ENCODE data around the gene ARHGAP26. TPM values are rescaled to one million over a fixed set of nuclear protein-coding genes. Genes with fewer than 3 reads are reported as not detected.

ARHGAP26 gene
- total and polyA plus RNA-seq, 4 experiments from 2014 or later, result 2.0 to 22.7 (median 17.3) TPM

- no peaks in the 10 kb centered on the region for H3K27me3 ChIP-seq (ENCODE audit: insufficient read depth, low read length)
- Mint-ChIP-seq H3K4me1 (peaks cover 35 to 65% (median 50%) of the 10 kb centered on the region in 4 donors), H3K36me3 (peaks cover 5 to 19% of the 10 kb centered on the region in 2 donors), H3K9me3 (peaks cover 0 to 1% (median 0%) of the 10 kb centered on the region in 8 donors), H3K4me3 (peak overlapping the region; percentile 3 to 66 (median 48)), H3K27ac (peak overlapping the region; percentile 49 to 100 (median 98)), H3K27me3 (peaks cover 0 to 1% of the 10 kb centered on the region in 2 donors)
- H3K4me1 ChIP-seq (ENCODE audit: insufficient read depth, low read length), result peaks cover 62% of the 10 kb centered on the region
- no peaks in the 10 kb centered on the region for H3K9me3 ChIP-seq (ENCODE audit: control insufficient read depth in 1 of 2, low read length in 2 of 2)
- H3K36me3 ChIP-seq (ENCODE audit: insufficient read depth, low read length), result no peaks in the 10 kb centered on the region
- CTCF ChIA-PET (ENCODE audit: partially characterized antibody), result no interaction called here
- peak in 2 of 5 donors; percentile 9 to 18 for DNase-seq
- POLR2A ChIA-PET (ENCODE audit: partially characterized antibody), result interaction anchor here (0.8 to 4.8 kb wide), 7 partner anchors 10 to 242 kb away, joined by 3 to 43 read pairs (median 5); partner anchors contain the start of gene NR3C1
- intact Hi-C loops (cut with micrococcal nuclease), result loop anchor here (5.0 to 10.0 kb wide), 3 partner anchors 38 to 604 kb away; no protein-coding TSS in a partner anchor
- H3K27ac ChIP-seq (ENCODE audit: low read depth, low read length), result peak overlapping the region; percentile 4
- no peak overlapping the region for H3K4me3 ChIP-seq (ENCODE audit: low read length in 2 of 2)
Observed at GRCh38 chr5:143220748-143221251, 450.6 kb downstream of the ARHGAP26 start.

GRCh38 chr5:143222287-143223231, 452.4 kb downstream of the ARHGAP26 start:
- peak; percentile 81 to 95 (median 85) for DNase-seq
- Mint-ChIP-seq H3K4me1 (peaks cover 34 to 65% (median 50%) of the 10 kb centered on the region in 4 donors), H3K4me3 (peak overlapping the region; percentile 41 to 85 (median 74)), H3K27ac (peak overlapping the region; percentile 95 to 100 (median 98)), H3K9me3 (peaks cover 0 to 1% (median 0%) of the 10 kb centered on the region in 8 donors), H3K36me3 (peaks cover 5 to 13% of the 10 kb centered on the region in 2 donors), H3K27me3 (peaks cover 0 to 1% of the 10 kb centered on the region in 2 donors)
- Histone ChIP-seq H3K4me1 (ENCODE audit: insufficient read depth, low read length) (peaks cover 56% of the 10 kb centered on the region), H3K27ac (ENCODE audit: low read depth, low read length) (peak overlapping the region; percentile 91), H3K9me3 (ENCODE audit: control insufficient read depth in 1 of 2, low read length in 2 of 2) (no peaks in the 10 kb centered on the region), H3K27me3 (ENCODE audit: insufficient read depth, low read length) (no peaks in the 10 kb centered on the region), H3K36me3 (ENCODE audit: insufficient read depth, low read length) (no peaks in the 10 kb centered on the region), H3K4me3 (ENCODE audit: low read length in 2 of 2) (peak overlapping the region in 1 of 2 donors; percentile 42)
- CTCF ChIA-PET (ENCODE audit: partially characterized antibody), result interaction anchor here (1.4 to 1.5 kb wide), 2 partner anchors 9 to 16 kb away, joined by 3 read pairs; no protein-coding TSS in a partner anchor
- POLR2A ChIA-PET (ENCODE audit: partially characterized antibody), result interaction anchor here (1.0 to 4.8 kb wide), 10 partner anchors 8 to 966 kb away, joined by 3 to 43 read pairs (median 4); partner anchors contain the start of genes KCTD16, NR3C1 and YIPF5
- intact Hi-C loops (cut with micrococcal nuclease), result loop anchor here (1.0 to 10.0 kb wide), 5 partner anchors 8 to 602 kb away; no protein-coding TSS in a partner anchor

GRCh38 chr5:143224672-143225071, 454.5 kb downstream of the ARHGAP26 start:
- no peak overlapping the region for H3K4me3 Mint-ChIP-seq
- H3K9me3 ChIP-seq (ENCODE audit: control insufficient read depth in 1 of 2, low read length in 2 of 2), result no peaks in the 10 kb centered on the region
- H3K27ac Mint-ChIP-seq, result peak overlapping the region; percentile 87 to 100 (median 96)
- H3K27me3 Mint-ChIP-seq, result peaks cover 0 to 1% of the 10 kb centered on the region in 2 donors
- POLR2A ChIA-PET (ENCODE audit: partially characterized antibody), result interaction anchor here (1.7 kb wide), 1 partner anchor 180 kb away, joined by 5 read pairs; the partner anchor contains the start of gene NR3C1
- no peaks in the 10 kb centered on the region for H3K9me3 Mint-ChIP-seq
- no peaks in the 10 kb centered on the region for H3K36me3 ChIP-seq (ENCODE audit: insufficient read depth, low read length)
- H3K36me3 Mint-ChIP-seq, result peaks cover 5 to 13% of the 10 kb centered on the region in 2 donors
- no peak for DNase-seq
- H3K27ac ChIP-seq (ENCODE audit: low read depth, low read length), result peak overlapping the region; percentile 91
- CTCF ChIA-PET (ENCODE audit: partially characterized antibody), result interaction anchor here (1.1 kb wide), 1 partner anchor 42 kb away, joined by 3 read pairs; no protein-coding TSS in a partner anchor
- peaks cover 64% of the 10 kb centered on the region for H3K4me1 ChIP-seq (ENCODE audit: insufficient read depth, low read length)
- no peak overlapping the region for H3K4me3 ChIP-seq (ENCODE audit: low read length in 2 of 2)
- peaks cover 40 to 70% (median 54%) of the 10 kb centered on the region in 4 donors for H3K4me1 Mint-ChIP-seq
- intact Hi-C loops (cut with micrococcal nuclease), result loop anchor here (5.0 to 10.0 kb wide), 3 partner anchors 42 to 600 kb away; no protein-coding TSS in a partner anchor
- H3K27me3 ChIP-seq (ENCODE audit: insufficient read depth, low read length), result no peaks in the 10 kb centered on the region

GRCh38 chr5:143225511-143225910, 455.3 kb downstream of the ARHGAP26 start:
- Mint-ChIP-seq H3K27me3 (peaks cover 0 to 1% of the 10 kb centered on the region in 2 donors), H3K9me3 (no peaks in the 10 kb centered on the region), H3K4me3 (no peak overlapping the region), H3K27ac (peak overlapping the region in 4 of 7 donors; percentile 48 to 83 (median 70)), H3K4me1 (peaks cover 46 to 73% (median 61%) of the 10 kb centered on the region in 4 donors), H3K36me3 (peaks cover 5 to 13% of the 10 kb centered on the region in 2 donors)
- intact Hi-C loops (cut with micrococcal nuclease), result loop anchor here (10.0 kb wide), 1 partner anchor 599 kb away; no protein-coding TSS in a partner anchor
- CTCF ChIA-PET (ENCODE audit: partially characterized antibody), result interaction anchor here (1.1 kb wide), 2 partner anchors 42 to 178 kb away, joined by 3 read pairs; partner anchors contain the start of gene NR3C1
- Histone ChIP-seq H3K27me3 (ENCODE audit: insufficient read depth, low read length) (no peaks in the 10 kb centered on the region), H3K4me3 (ENCODE audit: low read length in 2 of 2) (no peak overlapping the region), H3K9me3 (ENCODE audit: control insufficient read depth in 1 of 2, low read length in 2 of 2) (no peaks in the 10 kb centered on the region), H3K4me1 (ENCODE audit: insufficient read depth, low read length) (peaks cover 65% of the 10 kb centered on the region), H3K27ac (ENCODE audit: low read depth, low read length) (no peak overlapping the region), H3K36me3 (ENCODE audit: insufficient read depth, low read length) (no peaks in the 10 kb centered on the region)
- no peak for DNase-seq
- POLR2A ChIA-PET (ENCODE audit: partially characterized antibody), result interaction anchor here (0.6 to 1.7 kb wide), 2 partner anchors 43 to 179 kb away, joined by 3 to 5 read pairs; partner anchors contain the start of gene NR3C1

- no peak overlapping the region for H3K4me3 ChIP-seq (ENCODE audit: low read length in 2 of 2)
- peaks cover 41 to 72% (median 61%) of the 10 kb centered on the region in 4 donors for H3K4me1 Mint-ChIP-seq
- no peaks in the 10 kb centered on the region for H3K27me3 ChIP-seq (ENCODE audit: insufficient read depth, low read length)
- no peak overlapping the region for H3K27ac ChIP-seq (ENCODE audit: low read depth, low read length)
- CTCF ChIA-PET (ENCODE audit: partially characterized antibody), result interaction anchor here (1.1 kb wide), 1 partner anchor 177 kb away, joined by 3 read pairs; the partner anchor contains the start of gene NR3C1
- peaks cover 0 to 1% of the 10 kb centered on the region in 2 donors for H3K27me3 Mint-ChIP-seq
- no peak overlapping the region for H3K4me3 Mint-ChIP-seq
- H3K36me3 Mint-ChIP-seq, result peaks cover 3 to 13% of the 10 kb centered on the region in 2 donors
- peak overlapping the region in 1 of 7 donors; percentile 18 for H3K27ac Mint-ChIP-seq
- H3K4me1 ChIP-seq (ENCODE audit: insufficient read depth, low read length), result peaks cover 61% of the 10 kb centered on the region
- no peaks in the 10 kb centered on the region for H3K9me3 Mint-ChIP-seq
- H3K36me3 ChIP-seq (ENCODE audit: insufficient read depth, low read length), result no peaks in the 10 kb centered on the region
- no peak for DNase-seq
- intact Hi-C loops (cut with micrococcal nuclease), result loop anchor here (10.0 kb wide), 1 partner anchor 598 kb away; no protein-coding TSS in a partner anchor
- no peaks in the 10 kb centered on the region for H3K9me3 ChIP-seq (ENCODE audit: control insufficient read depth in 1 of 2, low read length in 2 of 2)
- POLR2A ChIA-PET (ENCODE audit: partially characterized antibody), result interaction anchor here (1.7 kb wide), 1 partner anchor 178 kb away, joined by 5 read pairs; the partner anchor contains the start of gene NR3C1
Observed at GRCh38 chr5:143226361-143226760, 456.2 kb downstream of the ARHGAP26 start.

- H3K27ac Mint-ChIP-seq, result peak overlapping the region in 1 of 7 donors; percentile 18
- H3K4me3 Mint-ChIP-seq, result no peak overlapping the region
- no peak overlapping the region for H3K27ac ChIP-seq (ENCODE audit: low read depth, low read length)
- no peaks in the 10 kb centered on the region for H3K9me3 ChIP-seq (ENCODE audit: control insufficient read depth in 1 of 2, low read length in 2 of 2)
- POLR2A ChIA-PET (ENCODE audit: partially characterized antibody), result no interaction called here
- peaks cover 0 to 1% of the 10 kb centered on the region in 2 donors for H3K27me3 Mint-ChIP-seq
- no peak for DNase-seq
- peaks cover 36 to 67% (median 58%) of the 10 kb centered on the region in 4 donors for H3K4me1 Mint-ChIP-seq
- H3K4me1 ChIP-seq (ENCODE audit: insufficient read depth, low read length), result peaks cover 56% of the 10 kb centered on the region
- no peaks in the 10 kb centered on the region for H3K27me3 ChIP-seq (ENCODE audit: insufficient read depth, low read length)
- CTCF ChIA-PET (ENCODE audit: partially characterized antibody), result no interaction called here
- peaks cover 3 to 13% of the 10 kb centered on the region in 2 donors for H3K36me3 Mint-ChIP-seq
- intact Hi-C loops (cut with micrococcal nuclease), result loop anchor here (10.0 kb wide), 1 partner anchor 598 kb away; no protein-coding TSS in a partner anchor
- H3K4me3 ChIP-seq (ENCODE audit: low read length in 2 of 2), result no peak overlapping the region
- H3K36me3 ChIP-seq (ENCODE audit: insufficient read depth, low read length), result no peaks in the 10 kb centered on the region
- H3K9me3 Mint-ChIP-seq, result no peaks in the 10 kb centered on the region
Observed at GRCh38 chr5:143226872-143227271, 456.7 kb downstream of the ARHGAP26 start.
